Measurements from ENCODE around the gene GNAI1.

The GNAI1 gene

DNA sequence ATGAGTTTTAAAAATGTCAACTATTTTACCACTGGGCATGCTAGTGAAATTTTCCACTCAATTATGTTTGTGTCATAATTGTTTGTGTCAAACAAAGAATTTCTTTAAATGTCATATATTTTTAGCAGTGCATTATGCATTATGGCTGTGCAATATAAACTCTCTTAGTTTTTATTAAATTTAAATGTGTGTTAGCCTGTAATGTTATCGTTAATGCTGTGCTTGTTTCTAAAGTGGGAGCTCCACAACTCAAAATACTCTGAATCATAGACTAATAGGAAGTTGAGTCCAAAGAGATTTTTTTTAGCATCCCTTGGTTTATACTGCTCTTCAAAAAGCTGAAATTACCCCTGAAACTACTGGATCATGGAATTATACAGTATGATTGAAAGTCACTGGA, 26.8 kb downstream of the GNAI1 start:
- no peak for DNase-seq

DNA sequence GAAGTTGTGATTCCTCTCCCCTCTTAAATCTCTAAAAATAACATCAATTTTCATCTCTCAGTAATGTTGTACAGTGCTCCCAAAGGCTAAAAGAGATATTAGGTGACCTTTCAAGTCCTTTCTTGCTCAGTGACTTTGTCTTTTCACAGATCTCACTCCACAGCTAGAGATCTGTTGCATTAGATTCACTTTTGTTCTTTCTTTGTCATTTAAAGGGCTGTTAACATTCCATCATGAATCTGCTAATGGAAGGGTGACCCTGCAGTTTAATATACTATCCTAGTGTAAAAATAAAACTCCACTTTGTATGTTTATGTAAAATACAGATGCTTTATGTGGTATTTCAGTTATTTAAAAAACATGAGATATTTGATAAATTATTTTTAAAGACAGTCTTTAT, 30.5 kb downstream of the GNAI1 start:
- DNase-seq, result no peak

DNA sequence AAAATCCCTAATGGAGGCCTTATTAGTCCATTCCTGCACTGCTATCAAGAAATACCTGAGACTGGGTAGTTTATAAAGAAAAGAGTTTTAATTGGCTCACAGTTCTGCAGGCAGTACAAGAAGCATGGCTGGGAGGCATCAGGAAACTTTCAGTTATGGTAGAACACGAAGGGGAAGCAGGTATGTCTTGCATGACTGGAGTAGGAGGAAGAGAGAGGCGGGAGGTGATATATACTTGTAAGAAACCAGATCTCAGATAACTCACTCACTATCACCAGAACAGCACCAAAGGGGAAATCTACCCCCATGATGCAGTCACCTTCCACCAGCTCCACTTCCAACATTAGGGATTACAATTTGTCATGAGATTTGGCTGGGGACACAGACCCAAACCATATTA, 35.8 kb downstream of the GNAI1 start:
- no peak for DNase-seq

DNA sequence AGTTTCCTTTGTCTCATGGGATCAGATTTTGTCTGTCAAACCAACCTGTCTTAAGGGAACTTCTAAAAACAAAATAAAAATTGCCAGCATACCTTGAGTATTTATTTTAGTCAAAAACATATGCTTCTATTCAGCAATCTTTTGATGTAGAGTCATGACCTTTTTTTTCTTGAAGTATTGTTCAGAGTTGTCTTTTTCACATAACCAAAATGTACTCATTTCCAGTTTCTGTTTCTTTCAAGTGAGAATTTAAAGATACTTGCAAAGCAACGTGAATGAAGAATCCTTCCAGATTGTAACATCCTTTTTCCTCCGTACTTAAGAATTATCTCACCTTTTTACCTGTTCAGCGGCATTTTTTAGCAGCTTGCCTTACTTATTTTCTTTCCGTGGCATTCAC, 37.8 kb downstream of the GNAI1 start:
- DNase-seq, result no peak

DNA sequence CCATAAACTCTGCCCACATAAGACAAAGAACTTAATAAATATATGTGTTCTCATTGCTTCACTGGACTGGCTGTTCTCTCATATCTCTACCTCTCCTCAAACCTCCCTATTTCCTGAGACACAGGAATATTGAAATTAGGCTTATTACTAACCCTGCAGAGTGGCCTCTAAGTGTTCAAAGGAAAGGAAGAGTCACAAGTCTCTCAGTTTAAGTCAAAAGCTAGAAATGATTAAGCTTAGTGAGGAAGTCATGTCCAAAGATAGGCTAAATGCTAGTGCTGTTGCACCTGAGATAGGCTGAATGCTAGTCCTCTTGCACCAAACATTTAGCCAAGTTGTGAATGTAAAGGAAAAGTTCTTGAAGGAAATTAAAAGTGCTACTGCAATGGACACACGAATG, 41.1 kb downstream of the GNAI1 start:
- DNase-seq, result no peak

DNA sequence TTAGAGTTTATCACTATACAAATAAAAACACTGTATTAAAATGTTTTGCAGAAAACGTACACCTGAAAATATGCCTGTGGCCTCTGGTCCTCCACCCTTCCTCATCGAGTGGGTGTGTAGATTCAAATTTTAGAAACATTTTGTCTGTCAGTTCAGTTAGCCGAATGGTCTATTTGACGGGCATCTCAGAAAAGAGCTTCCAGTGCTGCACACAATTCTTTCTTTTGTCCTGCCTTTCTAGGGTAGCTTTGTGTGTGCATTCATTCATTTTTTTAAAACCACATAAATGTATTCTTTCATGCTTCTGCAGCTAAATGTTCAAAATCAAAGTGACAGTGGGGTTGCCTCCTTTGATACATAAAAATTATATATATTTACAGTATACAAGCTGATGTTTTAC, 46.8 kb downstream of the GNAI1 start:
- DNase-seq, result no peak

DNA sequence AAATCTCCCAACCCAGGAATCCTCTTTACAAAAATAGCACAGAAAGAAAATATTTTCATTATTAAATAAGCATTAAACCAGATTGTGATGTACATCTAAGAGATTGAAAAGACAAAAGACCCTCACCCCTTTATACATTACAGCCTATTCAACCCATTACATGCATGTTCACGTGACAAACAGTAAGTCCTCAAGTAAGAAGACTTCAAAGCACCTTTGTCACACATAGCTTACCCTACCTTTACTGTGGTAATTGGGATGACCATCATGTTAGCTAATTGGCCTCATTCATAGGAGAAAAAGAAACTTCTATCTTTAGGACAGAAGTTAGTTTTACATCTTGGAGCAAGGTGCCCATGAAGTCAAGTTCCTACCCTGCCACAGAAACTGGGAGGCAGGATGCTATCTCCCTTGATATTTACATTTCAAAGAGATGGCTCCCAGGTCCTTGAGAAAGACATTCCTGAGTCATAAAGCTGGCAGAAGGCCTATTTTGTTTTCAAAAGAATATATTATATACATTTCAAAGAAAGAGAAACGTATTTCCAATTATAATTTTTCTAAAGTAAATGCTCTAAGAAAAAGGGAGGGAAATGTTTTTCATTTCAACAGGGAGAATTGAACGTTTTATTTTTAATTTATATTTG, 48.1 kb downstream of the GNAI1 start:
- no peak for DNase-seq

DNA sequence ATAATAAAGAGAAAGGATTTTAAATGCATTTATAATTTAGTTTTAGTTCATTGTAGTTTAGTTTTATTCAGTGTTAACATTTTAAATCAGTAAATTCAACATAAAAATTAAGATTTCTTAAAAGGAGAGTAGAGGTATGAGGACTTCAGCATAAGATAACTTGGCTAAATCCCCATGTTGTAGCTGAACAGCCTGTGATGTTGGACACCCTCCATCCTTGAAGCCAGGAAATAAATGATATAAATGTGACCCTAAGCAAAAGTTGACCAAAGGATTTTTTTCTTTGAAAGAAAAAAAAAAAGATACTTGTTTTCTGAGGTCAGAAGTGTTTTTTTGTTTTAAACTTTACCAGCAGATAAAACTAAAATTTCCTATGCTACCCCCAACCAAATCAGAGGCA, 48.7 kb downstream of the GNAI1 start:
- DNase-seq, result no peak

DNA sequence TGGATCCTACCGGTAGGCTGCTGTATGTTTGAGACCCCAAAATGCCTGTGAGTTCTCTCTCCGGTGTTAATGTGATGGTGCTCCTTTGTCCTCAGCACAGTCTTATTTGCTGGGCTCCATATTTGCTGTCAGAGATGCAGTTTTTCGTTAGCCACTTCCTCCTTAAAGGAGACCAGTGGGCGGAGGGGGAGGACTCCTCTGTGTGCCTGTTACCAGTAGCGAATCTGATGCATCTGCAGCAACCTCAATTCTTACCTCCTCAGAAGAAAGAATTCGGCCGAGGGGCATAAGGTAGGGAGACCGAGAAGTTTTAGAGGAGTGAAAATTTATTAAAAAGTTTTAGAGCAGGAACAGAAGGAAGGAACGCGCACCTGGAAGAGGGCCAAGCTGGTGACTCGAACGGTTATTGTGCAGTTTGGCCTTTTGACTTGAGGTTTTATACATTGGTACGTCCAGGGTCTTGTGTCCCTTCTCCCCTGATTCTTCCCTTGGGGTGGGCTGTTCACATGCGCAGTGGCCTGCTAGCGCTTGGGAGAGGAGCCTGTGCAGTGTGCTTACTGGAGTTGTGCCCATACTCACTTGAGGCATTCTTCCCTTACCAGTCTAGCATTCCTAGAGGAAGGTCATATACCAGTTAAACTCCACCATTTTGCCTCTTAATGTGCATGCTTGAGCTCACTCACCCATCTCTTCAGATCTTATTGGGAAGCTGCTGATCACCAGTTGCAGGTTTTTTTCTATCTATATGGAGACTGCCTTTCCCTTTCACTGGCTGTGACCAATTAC, 49.5 kb downstream of the GNAI1 start:
- no peak for DNase-seq

DNA sequence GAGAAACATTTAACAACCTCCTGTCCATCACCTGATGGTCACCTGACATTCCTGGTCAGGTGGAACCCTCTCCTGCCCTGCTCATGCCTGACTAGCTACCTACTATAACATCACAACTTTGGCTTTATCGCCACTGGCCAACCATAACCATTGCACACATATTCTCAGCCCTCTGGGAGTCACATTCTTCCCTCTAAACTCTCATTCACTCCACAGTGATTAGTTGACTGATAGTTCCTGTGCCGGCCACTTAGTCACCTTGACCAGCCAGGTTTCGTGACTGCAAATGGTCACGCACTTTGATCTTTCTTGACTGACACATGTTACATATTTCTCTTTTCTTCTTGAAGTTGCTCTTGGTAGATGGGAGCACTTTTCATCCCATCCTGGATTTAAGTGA, 50.1 kb downstream of the GNAI1 start:
- no peak for DNase-seq

DNA sequence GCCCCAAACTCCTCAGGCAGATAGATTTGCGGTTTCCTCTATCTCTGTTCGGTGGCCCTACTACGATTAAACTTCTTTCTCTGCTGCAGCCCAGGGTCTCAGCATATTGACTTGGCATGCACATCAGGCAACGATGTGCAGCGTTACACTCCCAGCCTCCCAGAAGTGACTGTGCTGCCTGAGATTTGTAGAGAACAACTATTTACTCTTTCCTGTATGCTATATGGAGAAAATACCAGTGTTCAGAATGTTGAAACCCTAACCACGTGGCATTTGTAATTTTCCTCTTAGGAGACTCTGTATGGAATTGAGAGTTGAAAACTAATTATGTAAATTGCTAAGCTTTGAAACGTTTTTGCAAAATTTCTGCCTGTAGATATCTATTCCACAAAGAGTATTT, 50.9 kb downstream of the GNAI1 start:
- DNase-seq, result no peak

DNA sequence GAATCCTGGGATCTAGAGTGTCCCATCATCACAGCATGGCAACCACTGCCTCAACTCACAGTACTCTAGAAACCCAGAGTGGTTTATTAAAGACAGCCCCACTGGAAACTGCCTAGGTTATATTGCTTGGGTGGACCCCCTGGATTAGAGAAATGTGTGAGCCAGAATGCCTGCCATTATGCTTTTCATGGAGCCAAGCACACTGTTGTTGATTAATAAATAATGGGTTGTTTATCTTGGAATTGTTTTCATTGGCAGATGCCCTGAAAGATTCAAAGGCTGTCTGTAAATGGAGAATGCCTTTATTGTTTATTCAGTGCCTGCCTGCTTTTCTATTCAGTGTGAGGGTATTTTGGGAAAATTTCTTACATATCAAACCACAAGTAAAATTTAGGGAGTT, 52.1 kb downstream of the GNAI1 start:
- DNase-seq, result no peak

DNA sequence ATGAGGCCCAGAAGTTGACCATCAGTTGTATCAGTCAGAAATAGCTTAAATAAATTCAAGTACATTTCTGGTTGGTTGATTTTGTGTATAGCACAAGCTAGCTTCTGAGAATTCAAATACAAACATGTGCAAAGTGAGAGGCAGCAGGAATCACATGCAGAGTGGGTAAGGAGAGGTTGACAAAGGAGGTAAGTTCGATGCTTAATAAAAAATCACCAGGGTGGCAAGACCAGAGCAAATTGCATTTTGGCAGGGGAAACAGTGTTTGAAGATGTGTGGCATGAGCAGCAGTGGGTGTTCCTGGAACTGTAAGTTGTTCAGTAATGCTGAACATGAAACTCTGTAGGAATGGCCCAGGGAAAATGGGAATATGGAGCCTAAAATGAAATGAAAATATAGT, 52.6 kb downstream of the GNAI1 start:
- DNase-seq, result no peak

DNA sequence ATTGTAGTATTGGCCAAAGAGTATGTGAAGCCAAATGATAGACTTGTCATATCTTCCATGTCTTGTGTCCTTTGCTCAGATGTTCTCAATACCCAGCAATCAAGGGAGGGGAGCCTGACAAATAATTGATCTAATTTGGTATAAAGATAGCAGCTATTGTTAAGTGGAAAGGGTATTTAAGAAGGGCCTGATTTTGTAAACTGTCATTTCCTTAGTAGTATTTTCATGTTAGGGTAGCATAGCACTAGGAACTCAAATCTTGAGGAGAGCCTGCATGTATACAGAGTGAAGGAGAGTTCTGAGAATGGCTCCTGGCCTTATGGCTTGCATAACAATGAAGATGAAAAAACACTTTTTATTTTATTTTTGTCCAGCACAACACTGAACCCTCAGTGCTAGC, 53.1 kb downstream of the GNAI1 start:
- no peak for DNase-seq

DNA sequence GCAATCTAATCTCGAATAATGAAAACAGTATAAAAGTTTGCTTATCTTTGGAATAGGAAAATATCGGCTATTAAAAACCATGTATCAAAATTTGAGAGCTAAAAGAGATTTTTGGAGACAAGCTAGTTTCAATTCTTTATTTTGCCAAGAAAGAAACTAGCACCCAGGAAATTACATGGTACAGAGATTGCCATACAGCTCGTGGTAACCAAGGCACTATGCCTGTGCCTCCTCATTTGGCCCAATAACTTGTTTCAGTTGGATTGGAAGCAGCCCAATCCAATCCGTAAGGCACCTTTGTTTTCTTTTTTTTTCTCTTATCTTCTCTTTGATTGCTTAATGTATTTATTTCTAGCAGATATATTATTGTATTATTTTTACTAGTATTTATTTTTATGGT, 55.0 kb downstream of the GNAI1 start:
- no peak for DNase-seq

DNA sequence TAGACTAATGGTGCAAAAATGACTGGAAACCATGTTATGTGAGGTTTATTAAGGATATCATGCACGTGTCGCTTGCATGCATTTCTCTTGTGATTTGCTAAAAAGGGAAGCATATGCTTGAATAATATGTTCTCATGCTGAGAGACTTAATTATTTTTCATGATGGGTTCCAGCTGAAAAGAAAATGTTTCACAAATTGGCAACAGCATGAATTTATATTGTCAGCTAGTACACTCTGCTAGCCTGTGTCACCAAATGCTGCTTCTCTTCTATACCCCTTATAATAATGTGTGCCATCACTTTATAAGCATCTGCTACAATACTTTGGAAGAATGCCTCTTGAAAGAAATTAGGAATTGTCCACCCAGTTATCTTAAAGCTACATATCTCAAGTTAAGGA, 63.0 kb downstream of the GNAI1 start:
- DNase-seq, result no peak

DNA sequence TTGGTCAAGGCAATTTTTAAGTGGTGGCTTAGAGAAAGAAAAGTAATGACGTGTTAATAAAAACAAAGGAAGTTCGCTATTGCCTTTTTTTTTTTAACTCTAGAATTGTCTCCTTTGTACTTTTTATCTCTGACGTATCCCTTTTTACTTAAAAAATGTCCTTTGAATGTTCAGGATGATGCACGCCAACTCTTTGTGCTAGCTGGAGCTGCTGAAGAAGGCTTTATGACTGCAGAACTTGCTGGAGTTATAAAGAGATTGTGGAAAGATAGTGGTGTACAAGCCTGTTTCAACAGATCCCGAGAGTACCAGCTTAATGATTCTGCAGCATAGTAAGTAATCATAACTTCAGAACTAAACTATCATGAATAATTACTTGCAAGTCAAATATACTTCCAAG, 64.4 kb downstream of the GNAI1 start:
- DNase-seq, result no peak

DNA sequence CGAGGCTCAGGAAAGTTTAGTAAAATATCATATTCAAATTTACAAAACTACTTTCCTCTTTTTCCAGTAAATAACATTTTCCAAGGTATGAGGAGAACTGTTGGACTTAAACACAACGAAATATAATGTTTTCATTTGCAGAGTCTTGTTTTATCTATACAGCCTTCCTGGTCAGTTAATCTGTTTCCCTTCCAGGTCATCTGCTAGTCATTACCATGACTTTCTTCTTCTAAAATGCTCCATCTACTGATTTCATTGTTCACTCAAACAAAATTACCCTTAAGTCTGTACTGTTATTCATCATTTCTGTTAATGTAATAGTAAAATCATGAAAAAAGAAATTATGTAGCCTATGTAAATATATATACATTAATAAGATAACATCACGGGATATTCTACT, 69.8 kb downstream of the GNAI1 start:
- DNase-seq, result no peak

DNA sequence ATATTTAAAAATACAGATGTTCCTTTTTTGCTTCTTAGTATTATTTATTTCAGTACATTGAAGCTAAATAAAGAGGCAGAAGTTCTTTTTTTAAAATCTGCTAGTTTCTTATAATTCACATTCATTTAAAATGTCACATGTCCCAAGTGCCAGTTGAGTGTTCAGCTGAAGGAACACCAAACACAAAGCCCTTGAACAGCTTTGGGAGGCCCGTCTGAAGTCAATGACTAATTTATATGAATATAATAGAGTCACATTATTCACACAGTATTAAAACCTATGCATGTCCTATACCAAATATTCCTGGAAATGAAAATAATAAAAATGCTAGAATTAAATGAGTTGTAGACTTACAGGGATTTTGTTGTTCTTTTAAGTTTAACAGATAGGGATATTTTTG, 70.3 kb downstream of the GNAI1 start:
- no peak for DNase-seq

DNA sequence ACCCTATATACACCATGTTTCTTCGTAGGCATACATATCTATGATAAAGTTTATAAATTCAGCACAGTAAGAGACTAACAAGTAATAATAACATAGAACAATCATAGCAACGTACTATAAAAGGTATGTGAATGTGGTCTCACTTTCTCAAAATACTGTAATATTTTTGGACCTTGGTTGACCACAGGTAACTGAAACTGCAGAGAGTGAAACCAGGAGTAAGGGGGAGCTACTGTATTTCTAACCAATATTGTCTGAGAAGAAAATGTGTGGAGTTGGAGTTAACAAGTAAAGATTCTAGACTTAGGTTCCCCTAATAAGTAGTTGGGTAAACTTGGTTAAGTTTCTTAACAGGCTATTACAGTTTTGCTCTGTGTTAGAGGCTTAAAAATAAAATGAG, 72.1 kb downstream of the GNAI1 start:
- no peak for DNase-seq

DNA sequence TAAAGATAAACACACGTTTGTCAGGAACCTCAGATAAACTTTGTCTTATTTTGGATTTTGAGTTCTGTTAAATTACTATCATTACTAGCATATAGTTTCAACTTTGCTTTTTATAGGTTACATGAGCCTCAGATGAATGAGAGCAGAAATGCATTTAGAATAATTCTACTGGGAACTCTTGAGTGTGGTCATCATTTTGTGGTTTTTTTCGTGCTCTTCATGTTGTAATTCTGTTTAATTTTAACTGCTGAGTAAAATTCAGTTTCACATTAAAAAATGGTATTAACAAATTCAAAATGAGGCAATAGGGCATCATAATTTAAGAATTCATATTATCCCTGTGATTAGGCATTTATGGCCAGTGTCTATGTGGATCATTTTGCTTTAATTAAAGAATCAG, 72.9 kb downstream of the GNAI1 start:
- peak; percentile 44 for DNase-seq

DNA sequence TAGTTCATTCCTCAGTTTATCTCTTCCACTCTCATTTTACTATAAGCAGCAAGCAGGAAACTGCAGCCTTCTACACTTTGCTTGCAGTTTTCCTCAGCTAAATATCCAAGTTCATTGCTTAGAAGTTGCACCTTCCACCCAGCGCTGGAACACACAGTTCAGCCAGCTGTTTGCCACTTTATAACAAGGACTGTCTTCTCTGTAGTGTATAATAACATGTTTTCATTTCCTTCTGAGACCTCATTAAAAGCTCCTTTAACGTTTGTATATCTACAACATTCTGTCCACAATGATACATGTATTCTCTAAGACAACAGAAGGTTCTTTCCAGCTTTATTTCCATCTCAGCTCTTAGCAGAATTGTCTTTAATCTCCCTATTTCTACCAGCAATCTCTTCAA, 74.1 kb downstream of the GNAI1 start:
- DNase-seq, result no peak

DNA sequence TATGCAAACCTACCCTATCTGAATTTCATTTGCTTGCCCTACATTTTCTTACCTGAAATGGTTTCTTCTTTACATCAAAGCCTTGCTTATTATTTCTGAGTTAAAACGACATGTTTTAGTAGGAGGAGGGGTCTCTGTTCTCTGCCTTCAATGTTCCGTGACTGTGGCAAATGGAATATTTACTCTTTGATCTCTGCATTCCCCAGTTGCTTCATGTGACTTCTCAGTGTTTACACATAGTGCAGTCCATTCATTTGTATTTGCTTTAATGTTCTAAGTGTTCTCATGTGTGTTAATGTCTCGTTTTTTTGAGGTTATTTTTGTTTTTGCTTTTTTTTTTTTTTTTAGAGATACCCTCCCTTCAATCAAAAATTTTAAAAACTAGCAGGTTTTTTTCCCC, 75.8 kb downstream of the GNAI1 start:
- no peak for DNase-seq

DNA sequence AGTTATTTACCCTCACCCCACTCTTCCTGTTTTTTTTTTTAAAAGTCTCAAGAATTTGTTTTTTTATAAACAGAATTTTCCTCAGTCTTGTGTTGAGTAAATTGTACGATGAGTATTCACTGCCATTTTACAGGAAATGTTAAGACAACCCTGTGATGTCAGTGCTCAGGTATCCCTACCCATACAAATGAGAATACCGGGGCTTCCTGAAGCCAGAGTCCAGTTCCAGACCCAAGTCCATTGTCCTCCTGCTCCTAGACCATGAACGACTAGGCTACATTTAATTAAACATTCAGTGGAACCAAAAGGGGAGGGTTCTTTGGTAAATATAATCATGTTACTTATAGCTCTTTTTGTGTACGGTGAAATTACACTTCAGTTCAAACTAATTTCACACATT, 79.2 kb downstream of the GNAI1 start:
- DNase-seq, result no peak

DNA sequence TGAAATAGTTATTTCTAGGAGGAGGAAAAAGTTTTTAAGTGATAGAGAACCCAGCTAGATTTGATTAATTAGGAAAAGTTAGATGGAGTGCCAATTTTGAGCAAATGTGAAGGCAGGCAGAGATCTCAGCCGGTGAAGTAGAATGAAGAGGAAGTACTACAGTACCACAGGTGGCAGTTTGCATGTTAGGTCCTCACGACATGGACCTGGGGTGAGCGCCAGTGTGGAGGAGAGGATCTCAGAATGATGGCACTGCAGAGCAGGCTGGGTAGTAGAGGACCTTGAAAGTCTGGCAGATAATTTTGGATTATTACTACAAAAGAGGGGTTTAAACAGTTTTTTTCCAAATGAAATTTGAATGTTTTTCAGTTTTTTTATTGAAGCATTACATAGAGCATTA, 81.1 kb downstream of the GNAI1 start:
- no peak for DNase-seq

All from suppressor macrophage treated with lipopolysaccharide for 4 hours (primary cell).